HEK293 (cell line): ENCODE measurements around the gene ANKRD9.
A peak's percentile ranks its signal among the peaks of the same experiment; 100 is the strongest.

ENCODE experiments used
- CTCF ChIA-PET: fragments of 350-600 bp; formaldehyde crosslinking; extraction: SDS; loops from one replicate; lab custom pipeline; 2021; ENCODE audit warnings: antibody characterized with exemption; lab: Yijun Ruan, JAX
- POLR2A ChIA-PET: fragments of 300-600 bp; formaldehyde crosslinking; extraction: SDS; loops from one replicate; lab custom pipeline; 2020; ENCODE audit warnings: antibody characterized with exemption, inconsistent platforms; lab: Yijun Ruan, JAX
- H3K27ac ChIP-seq: fragments of 200-500 bp; sonication (Bioruptor generic); 2 replicates; pipeline ENCODE4 v1.5.1; 2014; ENCODE audit warnings: low read depth, low read length, control low read depth, inconsistent platforms; ENCODE audit errors: extremely low read depth
- H3K36me3 ChIP-seq, 2 experiments: fragments of 200-500 bp in 1 of 2; sonication (Bioruptor generic) in 1 of 2; 1 replicate in 1 of 2; 2 replicates in 1 of 2; pipeline ENCODE4 v1.5.1; 2014 to 2017; ENCODE audit warnings: inconsistent platforms in 2 of 2, low read length in 2 of 2; ENCODE audit not compliant: control insufficient read depth in 2 of 2, insufficient read depth in 1 of 2
- H3K4me1 ChIP-seq: fragments of 200-500 bp; sonication (Bioruptor generic); 2 replicates; pipeline ENCODE4 v1.5.1; 2014; ENCODE audit warnings: mild to moderate bottlenecking, low read length, inconsistent platforms; ENCODE audit not compliant: control insufficient read depth, insufficient read depth
- H3K4me3 ChIP-seq: 2 replicates; pipeline ENCODE4 v1.5.1; 2011; ENCODE audit warnings: low read depth, mild to moderate bottlenecking, control low read depth, low read length, moderate library complexity
- H3K9me3 ChIP-seq: fragments of 200-500 bp; sonication (Bioruptor generic); 2 replicates; pipeline ENCODE4 v1.5.1; 2014; ENCODE audit warnings: low read depth, low read length, inconsistent platforms; ENCODE audit not compliant: control insufficient read depth, insufficient read depth
- GLIS1 ChIP-seq: fragments of 450-650 bp; formaldehyde crosslinking; IDR thresholded peaks from 2 replicates; pipeline ENCODE4 v1.5.1; 2016; ENCODE audit warnings: missing biosample characterization, missing genetic modification characterization
- INSM2 ChIP-seq: fragments of 450-650 bp; formaldehyde crosslinking; IDR thresholded peaks from 2 replicates; pipeline ENCODE4 v1.5.1; 2016; ENCODE audit warnings: missing biosample characterization, missing genetic modification characterization
- ZBTB8A ChIP-seq: fragments of 450-650 bp; formaldehyde crosslinking; IDR thresholded peaks from 2 replicates; pipeline ENCODE4 v1.5.1; 2016; ENCODE audit warnings: missing biosample characterization, missing genetic modification characterization
- ZIC2 ChIP-seq: fragments of 450-650 bp; formaldehyde crosslinking; IDR thresholded peaks from 2 replicates; pipeline ENCODE4 v1.5.1; 2016; ENCODE audit warnings: missing biosample characterization, missing genetic modification characterization
- ZNF138 ChIP-seq: fragments of 450-650 bp; formaldehyde crosslinking; IDR thresholded peaks from 2 replicates; pipeline ENCODE4 v1.5.1; 2016; ENCODE audit warnings: missing biosample characterization, missing genetic modification characterization, borderline replicate concordance
- ZNF274 ChIP-seq, 2 experiments: fragments of 200-500 bp in 1 of 2; fragments of 450-650 bp in 1 of 2; sonication (Bioruptor generic) in 1 of 2; formaldehyde crosslinking in 1 of 2; IDR thresholded peaks; 2 replicates each; pipeline versions ENCODE4 v1.5.1 to v1.6.1; 2014 to 2016; ENCODE audit warnings: borderline replicate concordance in 1 of 2, inconsistent platforms in 1 of 2, low read length in 1 of 2, missing biosample characterization in 1 of 2, missing genetic modification characterization in 1 of 2
- ZNF324 ChIP-seq: fragments of 450-650 bp; formaldehyde crosslinking; IDR thresholded peaks from 2 replicates; pipeline ENCODE4 v1.5.1; 2016; ENCODE audit warnings: missing biosample characterization, missing genetic modification characterization
- ZNF624 ChIP-seq: fragments of 450-650 bp; formaldehyde crosslinking; IDR thresholded peaks from 2 replicates; pipeline ENCODE4 v1.5.1; 2017; ENCODE audit warnings: missing biosample characterization, missing genetic modification characterization
- ZSCAN30 ChIP-seq: fragments of 450-650 bp; IDR thresholded peaks from 2 replicates; pipeline ENCODE4 v1.5.1; 2018; ENCODE audit warnings: missing biosample characterization, mild to moderate bottlenecking, missing genetic modification characterization, moderate library complexity
- TF ChIP-seq, protein P1 (sequence below): fragments of 450-650 bp; formaldehyde crosslinking; IDR thresholded peaks from 2 replicates; pipeline ENCODE4 v1.5.1; 2017; ENCODE audit warnings: missing biosample characterization, missing genetic modification characterization
- TF ChIP-seq, protein P2 (sequence below): fragments of 450-650 bp; formaldehyde crosslinking; IDR thresholded peaks from 2 replicates; pipeline ENCODE4 v1.5.1; 2016; ENCODE audit warnings: missing biosample characterization, missing genetic modification characterization, low read depth

The ANKRD9 gene

DNA sequence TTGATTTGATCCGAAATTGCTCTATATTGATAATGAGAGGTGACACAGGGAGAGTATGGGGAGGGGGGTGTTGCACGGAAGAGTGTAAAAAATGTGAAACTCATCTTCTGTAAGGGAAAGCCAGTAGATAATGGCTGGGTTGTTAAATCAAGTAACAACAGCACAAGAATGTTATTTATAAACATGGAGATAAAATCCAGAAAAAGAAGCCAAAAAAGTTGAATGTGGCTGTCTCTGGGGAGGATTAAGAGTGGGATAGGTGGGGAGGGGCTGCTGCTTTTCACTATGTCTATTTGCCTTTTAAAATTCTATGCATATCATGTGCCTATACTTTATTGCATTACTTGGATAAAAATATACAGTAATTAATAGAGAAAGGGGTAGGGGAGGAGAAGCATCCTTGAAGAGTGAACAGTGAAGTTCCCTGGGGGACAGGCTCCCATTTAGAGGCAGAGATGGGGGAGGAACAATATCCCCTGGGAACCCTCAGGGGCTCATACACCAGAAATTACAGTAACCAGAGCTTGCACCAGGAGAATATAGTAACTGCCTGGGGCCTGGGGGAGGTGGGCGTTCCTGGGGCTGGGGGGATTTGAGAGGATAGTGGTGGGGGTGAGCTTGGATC is 39.2 kb upstream of the ANKRD9 start:
- Histone ChIP-seq H3K4me3 (no peak overlapping the region), H3K9me3 (no peaks in the 10 kb centered on the region), H3K4me1 (no peaks in the 10 kb centered on the region; the same call in 1 of the 2 replicates), H3K36me3 (no peaks in the 10 kb centered on the region), H3K27ac (no peak overlapping the region)
- TF ChIP-seq ZNF324: no peak
- no peak for TF ChIP-seq ZNF274 (IDR thresholded peaks at IDR 0.05; ENCODE audit: low read length)
- no peak for TF ChIP-seq ZNF274 (tag by site-specific recombination; IDR thresholded peaks at IDR 0.05; ENCODE audit: borderline replicate concordance)
- no peak for TF ChIP-seq ZSCAN30 (tag by site-specific recombination)
- TF ChIP-seq INSM2 (tag by site-specific recombination): no peak
- no peak for TF ChIP-seq ZNF624 (tag by site-specific recombination)
- CTCF ChIA-PET: interaction anchor here (0.7 kb wide), 1 partner anchor 24 kb away, joined by 3 read pairs; no protein-coding TSS in a partner anchor
- POLR2A ChIA-PET: interaction anchor here (0.5 to 0.7 kb wide), 3 partner anchors 10 to 137 kb away, joined by 3 to 10 read pairs (median 4); no protein-coding TSS in a partner anchor

DNA sequence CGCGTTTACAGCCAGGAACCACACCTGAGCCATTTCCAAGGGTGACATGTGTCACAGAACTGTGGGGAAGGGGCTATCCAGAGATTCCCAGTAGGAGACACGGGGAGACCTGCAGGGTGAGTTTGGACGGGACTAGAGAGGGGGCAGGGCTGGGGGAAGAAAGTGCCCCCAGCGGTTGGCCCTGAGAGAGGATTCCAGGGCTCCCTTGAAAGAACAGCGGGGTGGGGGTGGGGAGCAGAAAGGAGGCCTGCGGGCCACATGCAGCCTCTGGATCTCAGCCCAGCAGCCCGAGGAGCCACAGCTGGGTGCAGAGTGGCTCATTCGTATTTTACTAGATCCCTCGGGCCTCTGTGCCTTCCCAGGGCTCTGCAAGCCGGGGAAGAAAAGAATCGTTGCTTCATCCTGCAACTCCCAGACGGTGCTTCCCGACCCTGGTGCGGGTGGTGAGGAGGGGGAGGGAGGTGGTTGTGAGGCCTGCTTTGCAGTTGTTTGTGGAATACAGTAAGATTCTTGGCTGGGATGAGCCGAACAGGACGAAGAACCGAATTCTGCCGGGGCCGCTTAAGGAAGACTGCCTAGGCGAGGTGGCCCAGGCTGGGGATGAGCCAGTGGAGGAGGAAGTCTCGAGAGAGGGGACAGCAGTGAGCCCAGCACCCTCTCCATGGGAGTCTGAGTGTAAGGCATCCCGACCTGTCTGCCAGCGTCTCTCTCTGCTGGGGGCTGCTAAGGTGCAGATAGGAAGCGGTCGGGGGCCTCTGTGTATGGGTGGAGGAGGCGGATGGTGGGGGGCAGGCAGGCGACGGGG is 36.1 kb upstream of the ANKRD9 start:
- Histone ChIP-seq H3K9me3 (no peaks in the 10 kb centered on the region), H3K4me1 (no peaks in the 10 kb centered on the region), H3K27ac (no peak overlapping the region), H3K4me3 (no peak overlapping the region), H3K36me3 (no peaks in the 10 kb centered on the region)
- CTCF ChIA-PET: no interaction called here
- POLR2A ChIA-PET: no interaction called here
- TF ChIP-seq, protein P1, sequence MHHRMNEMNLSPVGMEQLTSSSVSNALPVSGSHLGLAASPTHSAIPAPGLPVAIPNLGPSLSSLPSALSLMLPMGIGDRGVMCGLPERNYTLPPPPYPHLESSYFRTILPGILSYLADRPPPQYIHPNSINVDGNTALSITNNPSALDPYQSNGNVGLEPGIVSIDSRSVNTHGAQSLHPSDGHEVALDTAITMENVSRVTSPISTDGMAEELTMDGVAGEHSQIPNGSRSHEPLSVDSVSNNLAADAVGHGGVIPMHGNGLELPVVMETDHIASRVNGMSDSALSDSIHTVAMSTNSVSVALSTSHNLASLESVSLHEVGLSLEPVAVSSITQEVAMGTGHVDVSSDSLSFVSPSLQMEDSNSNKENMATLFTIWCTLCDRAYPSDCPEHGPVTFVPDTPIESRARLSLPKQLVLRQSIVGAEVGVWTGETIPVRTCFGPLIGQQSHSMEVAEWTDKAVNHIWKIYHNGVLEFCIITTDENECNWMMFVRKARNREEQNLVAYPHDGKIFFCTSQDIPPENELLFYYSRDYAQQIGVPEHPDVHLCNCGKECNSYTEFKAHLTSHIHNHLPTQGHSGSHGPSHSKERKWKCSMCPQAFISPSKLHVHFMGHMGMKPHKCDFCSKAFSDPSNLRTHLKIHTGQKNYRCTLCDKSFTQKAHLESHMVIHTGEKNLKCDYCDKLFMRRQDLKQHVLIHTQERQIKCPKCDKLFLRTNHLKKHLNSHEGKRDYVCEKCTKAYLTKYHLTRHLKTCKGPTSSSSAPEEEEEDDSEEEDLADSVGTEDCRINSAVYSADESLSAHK: no peak
- TF ChIP-seq ZBTB8A (tag by site-specific recombination) (peak; percentile 34; the same call in 1 of the 2 replicates), ZNF138 (tag by site-specific recombination) (no peak), ZIC2 (peak; percentile 64), GLIS1 (tag by site-specific recombination) (0 out of 2 replicates have a peak, but pooled peaks have one; percentile 6)
- TF ChIP-seq, protein P2, sequence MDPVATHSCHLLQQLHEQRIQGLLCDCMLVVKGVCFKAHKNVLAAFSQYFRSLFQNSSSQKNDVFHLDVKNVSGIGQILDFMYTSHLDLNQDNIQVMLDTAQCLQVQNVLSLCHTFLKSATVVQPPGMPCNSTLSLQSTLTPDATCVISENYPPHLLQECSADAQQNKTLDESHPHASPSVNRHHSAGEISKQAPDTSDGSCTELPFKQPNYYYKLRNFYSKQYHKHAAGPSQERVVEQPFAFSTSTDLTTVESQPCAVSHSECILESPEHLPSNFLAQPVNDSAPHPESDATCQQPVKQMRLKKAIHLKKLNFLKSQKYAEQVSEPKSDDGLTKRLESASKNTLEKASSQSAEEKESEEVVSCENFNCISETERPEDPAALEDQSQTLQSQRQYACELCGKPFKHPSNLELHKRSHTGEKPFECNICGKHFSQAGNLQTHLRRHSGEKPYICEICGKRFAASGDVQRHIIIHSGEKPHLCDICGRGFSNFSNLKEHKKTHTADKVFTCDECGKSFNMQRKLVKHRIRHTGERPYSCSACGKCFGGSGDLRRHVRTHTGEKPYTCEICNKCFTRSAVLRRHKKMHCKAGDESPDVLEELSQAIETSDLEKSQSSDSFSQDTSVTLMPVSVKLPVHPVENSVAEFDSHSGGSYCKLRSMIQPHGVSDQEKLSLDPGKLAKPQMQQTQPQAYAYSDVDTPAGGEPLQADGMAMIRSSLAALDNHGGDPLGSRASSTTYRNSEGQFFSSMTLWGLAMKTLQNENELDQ (tag by site-specific recombination): no peak
